Naive B cell (primary cell): ENCODE data around the gene TCF12. TPM values are rescaled to one million over a fixed set of nuclear protein-coding genes. Genes with fewer than 3 reads are reported as not detected.
A peak's percentile ranks its signal among the peaks of the same experiment; 100 is the strongest.
"Not testable (repeated sequence)": the region's sequence is repeated elsewhere in the genome, so short reads cannot be mapped to it uniquely, and the experiment has no call there.

Experiments
- ATAC-seq, 2 donors: fragments of 150-1000 bp; cut with Tn5 transposase; 2 replicates each; pipeline ENCODE4 v1.10.0; 2021; ENCODE audit warnings: low read depth in 2 of 2, mild to moderate bottlenecking in 2 of 2, moderate library complexity in 2 of 2
- DNase-seq: peaks from one replicate; pipeline ENCODE4 v3.0.0; 2022
- H3K27ac Mint-ChIP-seq, 6 donors: one replicate each; pipeline ENCODE4 v1.8.0; 2020 to 2022; ENCODE audit warnings: mild to moderate bottlenecking in 6 of 6, mixed read lengths in 6 of 6, moderate library complexity in 5 of 6, inconsistent platforms in 2 of 6
- H3K27me3 Mint-ChIP-seq, 3 donors: one replicate each; pipeline ENCODE4 v1.8.0; 2021 to 2022; ENCODE audit warnings: mixed read lengths in 3 of 3, mild to moderate bottlenecking in 1 of 3
- H3K36me3 Mint-ChIP-seq, 2 donors: one replicate each; pipeline ENCODE4 v1.8.0; 2020 to 2022; ENCODE audit warnings: mixed read lengths in 2 of 2, inconsistent platforms in 1 of 2, mild to moderate bottlenecking in 1 of 2
- H3K4me1 Mint-ChIP-seq, 3 donors: one replicate each; pipeline ENCODE4 v1.8.0; 2020 to 2022; ENCODE audit warnings: mixed read lengths in 3 of 3, inconsistent platforms in 1 of 3, mild to moderate bottlenecking in 1 of 3, moderate library complexity in 1 of 3
- H3K4me3 Mint-ChIP-seq, 8 donors: one replicate each; pipeline ENCODE4 v1.8.0; 2020 to 2022; ENCODE audit warnings: mild to moderate bottlenecking in 8 of 8, mixed read lengths in 8 of 8, moderate library complexity in 8 of 8, inconsistent platforms in 2 of 8
- H3K9me3 Mint-ChIP-seq, 7 donors: one replicate each; pipeline ENCODE4 v1.8.0; 2020 to 2022; ENCODE audit warnings: mixed read lengths in 7 of 7, mild to moderate bottlenecking in 5 of 7, inconsistent platforms in 2 of 7, moderate library complexity in 1 of 7
- polyA plus RNA-seq, 6 donors: library from polyadenylated mRNA; unstranded; fragments of 300-500 nt; fragmentation: Illumina TruSeq; gene quantifications; one replicate each; pipeline ENCODE4 v1.2.3, GENCODE V29; 2021; ENCODE audit warnings: low read depth in 6 of 6

The TCF12 gene
- polyA plus RNA-seq, 6 donors from 2014 or later = 42.0 to 70.9 (median 56.1) TPM

DNA sequence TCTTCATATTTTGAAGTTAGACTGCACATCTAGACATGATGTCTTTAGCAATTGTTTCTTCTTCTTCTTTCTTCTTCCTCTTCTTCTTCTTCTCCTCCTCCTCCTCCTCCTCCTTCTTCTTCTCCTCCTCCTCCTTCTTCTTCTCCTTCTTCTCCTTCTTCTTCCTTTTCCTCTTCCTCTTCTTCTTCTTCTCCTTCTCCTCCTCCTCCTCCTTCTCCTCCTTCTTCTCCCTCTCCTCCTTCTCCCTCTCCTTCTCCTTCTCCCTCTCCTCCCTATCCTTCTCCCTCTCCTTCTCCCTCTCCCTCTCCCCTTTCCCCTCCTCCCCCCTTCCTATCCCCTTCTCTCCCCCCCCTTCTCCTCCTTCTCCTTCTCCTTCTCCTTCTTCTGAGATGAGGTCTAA is 21.9 kb downstream of the TCF12 start:
- DNase-seq (no peak), ATAC-seq (no peak)
- H3K9me3 Mint-ChIP-seq = peaks cover 0 to 14% (median 7%) of the 10 kb centered on the region in 7 donors
- peaks cover 13 to 15% of the 10 kb centered on the region in 2 donors for H3K36me3 Mint-ChIP-seq
- peak overlapping the region in 1 of 6 donors; percentile 26 for H3K27ac Mint-ChIP-seq
- peaks cover 37 to 55% (median 55%) of the 10 kb centered on the region in 3 donors for H3K4me1 Mint-ChIP-seq
- no peak overlapping the region for H3K4me3 Mint-ChIP-seq
- H3K27me3 Mint-ChIP-seq = no peaks in the 10 kb centered on the region

- Mint-ChIP-seq H3K27me3 (no peaks in the 10 kb centered on the region), H3K9me3 (peaks cover 0 to 17% (median 8%) of the 10 kb centered on the region in 7 donors), H3K4me1 (peaks cover 30 to 51% (median 43%) of the 10 kb centered on the region in 3 donors), H3K4me3 (no peak overlapping the region), H3K27ac (peak overlapping the region in 4 of 6 donors; percentile 10 to 76 (median 62)), H3K36me3 (peaks cover 15 to 16% of the 10 kb centered on the region in 2 donors)
- ATAC-seq (no peak), DNase-seq (no peak)
Observed at GRCh38 chr15:56942118-56942517, 23.7 kb downstream of the TCF12 start.

GRCh38 chr15:56943403-56943802 is 25.0 kb downstream of the TCF12 start:
- H3K4me3 Mint-ChIP-seq = no peak overlapping the region
- DNase-seq = no peak
- H3K9me3 Mint-ChIP-seq = peaks cover 0 to 19% (median 8%) of the 10 kb centered on the region in 7 donors
- ATAC-seq = no peak
- H3K4me1 Mint-ChIP-seq = peaks cover 30 to 46% (median 39%) of the 10 kb centered on the region in 3 donors
- H3K27ac Mint-ChIP-seq = no peak overlapping the region
- peaks cover 15 to 16% of the 10 kb centered on the region in 2 donors for H3K36me3 Mint-ChIP-seq
- H3K27me3 Mint-ChIP-seq = no peaks in the 10 kb centered on the region

DNA sequence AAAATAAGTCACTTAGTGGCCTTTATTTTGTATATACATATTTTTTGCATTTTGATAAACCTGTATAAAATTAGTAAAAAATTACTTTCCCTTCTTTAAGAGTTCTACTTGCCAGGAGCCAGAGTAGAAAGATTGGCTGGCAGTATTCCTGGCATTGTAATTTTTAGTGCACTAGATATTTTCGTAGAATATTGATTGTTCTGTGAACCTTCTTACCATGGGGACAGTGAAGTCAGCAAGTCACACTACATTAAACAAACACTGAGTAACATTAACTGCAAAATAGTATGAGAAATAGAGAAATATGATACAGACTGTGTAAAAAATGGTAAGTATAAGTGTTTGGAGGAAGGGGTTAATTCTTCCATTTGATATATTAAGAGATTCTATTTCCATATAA is 26.0 kb downstream of the TCF12 start:
- no peak overlapping the region for H3K4me3 Mint-ChIP-seq
- H3K4me1 Mint-ChIP-seq = peaks cover 24 to 43% (median 33%) of the 10 kb centered on the region in 3 donors
- H3K27ac Mint-ChIP-seq = no peak overlapping the region
- ATAC-seq = no peak
- H3K36me3 Mint-ChIP-seq = peaks cover 15 to 16% of the 10 kb centered on the region in 2 donors
- H3K9me3 Mint-ChIP-seq = peaks cover 0 to 19% (median 8%) of the 10 kb centered on the region in 7 donors
- no peaks in the 10 kb centered on the region for H3K27me3 Mint-ChIP-seq
- no peak for DNase-seq

DNA sequence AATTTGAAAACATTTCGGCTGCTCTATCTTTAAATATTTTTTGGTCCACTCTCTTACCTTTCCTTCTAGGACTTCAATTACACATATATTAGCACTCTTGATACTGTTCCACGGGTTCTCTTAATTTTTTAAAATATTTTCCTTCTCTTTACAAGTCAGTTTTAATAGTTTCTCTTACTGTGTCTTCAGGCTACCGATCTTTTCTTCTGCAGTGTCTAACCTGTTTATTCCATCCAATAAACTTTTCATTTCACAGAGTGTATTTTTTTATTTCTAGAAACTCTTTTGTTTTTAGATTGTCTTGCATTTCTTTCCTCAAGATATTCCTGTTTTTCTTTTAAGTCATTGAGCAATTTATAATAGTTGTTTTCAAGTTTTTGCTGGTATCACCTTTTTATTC is 27.7 kb downstream of the TCF12 start:
- Mint-ChIP-seq H3K36me3 (peaks cover 15 to 16% of the 10 kb centered on the region in 2 donors), H3K9me3 (peaks cover 0 to 19% (median 8%) of the 10 kb centered on the region in 7 donors), H3K4me1 (peaks cover 19 to 43% (median 32%) of the 10 kb centered on the region in 3 donors), H3K27me3 (no peaks in the 10 kb centered on the region), H3K4me3 (no peak overlapping the region), H3K27ac (peak overlapping the region in 1 of 6 donors; percentile 45)
- no peak for DNase-seq
- ATAC-seq = no peak

DNA sequence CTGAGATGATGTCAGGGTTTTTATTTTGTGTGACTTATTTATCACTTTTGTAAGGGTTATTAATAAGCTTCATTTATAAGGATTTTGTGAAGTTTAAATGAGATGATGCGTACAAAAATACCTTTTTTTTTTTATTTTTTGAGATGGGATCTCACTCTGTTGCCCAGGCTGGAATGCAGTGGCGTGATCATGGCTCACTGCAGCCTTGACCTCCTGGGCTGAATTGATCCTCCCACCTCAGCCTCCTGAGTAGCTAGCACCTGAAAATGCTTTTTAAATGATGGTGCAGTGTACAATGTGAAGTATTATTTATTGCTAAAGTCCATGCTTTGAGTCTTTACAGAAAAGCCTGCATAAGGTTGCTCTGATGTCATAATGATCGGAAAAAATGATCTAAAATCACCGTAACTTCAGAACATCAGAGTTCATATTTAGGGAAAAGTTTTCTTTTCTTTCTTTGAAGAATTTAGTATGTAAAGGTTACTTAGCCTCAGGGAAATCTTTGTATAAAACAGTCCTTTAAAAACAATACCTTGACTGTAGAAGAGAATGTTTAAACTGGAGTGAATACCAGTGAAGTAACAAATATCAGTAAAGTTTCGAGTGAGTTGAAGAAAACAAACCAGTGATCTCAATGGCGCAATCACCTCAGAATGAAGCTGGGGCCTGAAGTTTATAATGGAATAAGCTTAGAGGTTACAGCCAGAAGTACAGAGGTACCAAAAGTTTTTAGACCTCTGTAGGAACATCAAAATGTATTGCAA is 29.7 kb downstream of the TCF12 start:
- H3K36me3 Mint-ChIP-seq = peaks cover 15 to 16% of the 10 kb centered on the region in 2 donors
- H3K27me3 Mint-ChIP-seq = no peaks in the 10 kb centered on the region
- ATAC-seq = no peak
- H3K4me3 Mint-ChIP-seq = no peak overlapping the region
- peak overlapping the region in 1 of 6 donors; percentile 58 for H3K27ac Mint-ChIP-seq
- H3K9me3 Mint-ChIP-seq = peaks cover 0 to 19% (median 8%) of the 10 kb centered on the region in 7 donors
- peaks cover 16 to 37% (median 36%) of the 10 kb centered on the region in 3 donors for H3K4me1 Mint-ChIP-seq
- no peak for DNase-seq

DNA sequence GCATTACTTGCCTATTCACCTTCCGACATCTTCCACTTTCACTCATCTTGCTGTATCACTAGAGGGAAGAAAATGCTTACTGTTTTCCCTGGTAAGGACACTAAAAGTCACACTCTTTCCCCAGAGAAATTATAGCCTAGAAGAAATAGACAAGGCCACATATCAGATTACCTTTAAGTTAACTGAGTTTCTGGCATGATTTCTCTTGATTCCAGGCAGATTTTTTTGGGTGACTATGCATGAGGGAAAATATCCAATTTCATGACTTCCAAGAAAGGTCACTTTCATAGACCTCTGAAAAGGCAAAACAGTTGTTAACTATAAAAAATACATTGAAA is 30.3 kb downstream of the TCF12 start:
- Mint-ChIP-seq H3K27ac (no peak overlapping the region), H3K4me1 (peaks cover 16 to 37% (median 36%) of the 10 kb centered on the region in 3 donors), H3K36me3 (peaks cover 15 to 16% of the 10 kb centered on the region in 2 donors), H3K4me3 (no peak overlapping the region), H3K9me3 (peaks cover 0 to 19% (median 8%) of the 10 kb centered on the region in 7 donors), H3K27me3 (no peaks in the 10 kb centered on the region)
- ATAC-seq (no peak), DNase-seq (no peak)

- H3K27me3 Mint-ChIP-seq = no peaks in the 10 kb centered on the region
- peaks cover 16 to 39% (median 36%) of the 10 kb centered on the region in 3 donors for H3K4me1 Mint-ChIP-seq
- DNase-seq (no peak), ATAC-seq (peak; percentile 37 to 70)
- peaks cover 6 to 18% of the 10 kb centered on the region in 2 donors for H3K36me3 Mint-ChIP-seq
- peak overlapping the region in 1 of 6 donors; percentile 42 for H3K27ac Mint-ChIP-seq
- H3K9me3 Mint-ChIP-seq = peaks cover 0 to 26% (median 18%) of the 10 kb centered on the region in 7 donors
- H3K4me3 Mint-ChIP-seq = no peak overlapping the region
Observed at GRCh38 chr15:56950979-56951378, 32.5 kb downstream of the TCF12 start.

- no peaks in the 10 kb centered on the region for H3K27me3 Mint-ChIP-seq
- peak overlapping the region in 1 of 6 donors; percentile 92 for H3K27ac Mint-ChIP-seq
- no peak overlapping the region for H3K4me3 Mint-ChIP-seq
- peaks cover 0 to 35% (median 22%) of the 10 kb centered on the region in 7 donors for H3K9me3 Mint-ChIP-seq
- peaks cover 16 to 43% (median 28%) of the 10 kb centered on the region in 3 donors for H3K4me1 Mint-ChIP-seq
- H3K36me3 Mint-ChIP-seq = peaks cover 11 to 17% of the 10 kb centered on the region in 2 donors
- ATAC-seq (no peak), DNase-seq (no peak)
Observed at GRCh38 chr15:56953790-56954189, 35.3 kb downstream of the TCF12 start.

- H3K27me3 Mint-ChIP-seq, H3K27ac Mint-ChIP-seq: not testable (repeated sequence)
- peak overlapping the region in 1 of 8 donors; percentile 45 for H3K4me3 Mint-ChIP-seq
Observed at GRCh38 chr15:56955011-56955410, 36.6 kb downstream of the TCF12 start.

DNA sequence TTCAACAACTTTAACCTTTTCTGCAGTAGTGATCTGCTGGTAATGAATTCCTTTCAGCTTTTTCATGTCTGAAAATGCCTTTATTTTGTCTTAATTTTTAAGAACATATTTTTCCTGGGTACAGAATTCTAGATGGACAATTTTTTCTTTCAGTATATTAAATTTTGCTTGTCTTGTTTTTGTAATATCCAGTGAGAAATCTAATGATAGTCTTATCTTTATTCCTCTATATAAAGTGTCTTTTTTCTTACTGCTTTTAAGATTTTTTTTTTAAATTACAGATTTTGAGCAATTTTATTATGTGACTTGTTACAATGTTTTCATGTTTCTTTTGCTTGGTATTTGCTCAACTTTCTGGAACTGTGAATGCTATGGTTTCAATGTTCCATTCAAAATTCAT is 38.1 kb downstream of the TCF12 start:
- H3K36me3 Mint-ChIP-seq = peaks cover 11 to 17% of the 10 kb centered on the region in 2 donors
- ATAC-seq (no peak), DNase-seq (no peak)
- H3K27me3 Mint-ChIP-seq = no peaks in the 10 kb centered on the region
- H3K27ac Mint-ChIP-seq = no peak overlapping the region
- peaks cover 0 to 35% (median 22%) of the 10 kb centered on the region in 7 donors for H3K9me3 Mint-ChIP-seq
- no peak overlapping the region for H3K4me3 Mint-ChIP-seq
- H3K4me1 Mint-ChIP-seq = peaks cover 8 to 23% (median 13%) of the 10 kb centered on the region in 3 donors

More at GRCh38 chr15:56955011-56955410, 36.6 kb downstream of the TCF12 start:
- H3K9me3 Mint-ChIP-seq = peaks cover 0 to 35% (median 22%) of the 10 kb centered on the region in 7 donors
- ATAC-seq, DNase-seq: not testable (repeated sequence)
- peaks cover 10 to 36% (median 27%) of the 10 kb centered on the region in 3 donors for H3K4me1 Mint-ChIP-seq
- H3K36me3 Mint-ChIP-seq = peaks cover 11 to 17% of the 10 kb centered on the region in 2 donors

DNA sequence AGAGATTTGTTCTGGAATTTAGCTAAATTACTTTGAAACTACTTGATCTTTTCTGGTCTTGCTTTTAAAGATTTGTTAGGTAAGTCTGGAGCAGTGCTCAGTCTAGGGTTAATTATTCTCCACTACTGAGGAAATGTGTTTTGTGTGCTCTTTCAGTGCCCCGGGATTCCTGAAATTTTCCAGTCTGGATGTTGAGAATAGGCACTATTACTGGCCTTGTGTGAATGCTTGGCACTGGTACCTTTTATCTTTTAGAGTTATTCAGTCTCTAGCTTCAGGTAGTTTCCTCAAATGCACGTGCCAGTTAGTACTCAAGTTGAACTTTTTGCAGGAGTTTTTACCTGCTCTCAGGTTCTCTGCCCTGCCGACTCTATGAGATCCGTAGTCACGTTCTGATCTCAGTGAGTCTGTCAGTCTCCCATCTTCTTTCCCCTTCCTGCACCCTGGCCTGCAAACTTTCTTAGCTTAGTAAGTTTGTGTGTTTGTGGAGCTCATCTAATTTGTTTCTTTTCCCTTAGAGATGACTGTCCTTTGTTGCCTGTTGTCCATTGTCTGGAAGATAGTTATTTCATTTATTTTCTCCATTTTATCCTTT is 39.5 kb downstream of the TCF12 start:
- H3K4me1 Mint-ChIP-seq = peaks cover 9 to 18% (median 13%) of the 10 kb centered on the region in 3 donors
- no peak for ATAC-seq
- no peak overlapping the region for H3K4me3 Mint-ChIP-seq
- no peak for DNase-seq
- no peaks in the 10 kb centered on the region for H3K27me3 Mint-ChIP-seq
- H3K27ac Mint-ChIP-seq = peak overlapping the region in 1 of 6 donors; percentile 47
- peaks cover 0 to 35% (median 22%) of the 10 kb centered on the region in 7 donors for H3K9me3 Mint-ChIP-seq
- peaks cover 11 to 17% of the 10 kb centered on the region in 2 donors for H3K36me3 Mint-ChIP-seq

- Mint-ChIP-seq H3K9me3 (peaks cover 0 to 34% (median 21%) of the 10 kb centered on the region in 7 donors), H3K36me3 (peaks cover 11 to 16% of the 10 kb centered on the region in 2 donors), H3K27me3 (no peaks in the 10 kb centered on the region), H3K4me3 (no peak overlapping the region), H3K4me1 (peaks cover 21 to 31% (median 22%) of the 10 kb centered on the region in 3 donors), H3K27ac (no peak overlapping the region)
- ATAC-seq (no peak), DNase-seq (no peak)
Observed at GRCh38 chr15:56959318-56959648, 40.8 kb downstream of the TCF12 start.
